GM21360 (cell line): ENCODE measurements around the gene POLR2H.

ENCODE experiments used
- ATAC-seq: cut with Tn5 transposase; IDR thresholded peaks from one replicate; pipeline ENCODE4 v1.9.1; 2021; ENCODE audit warnings: mild to moderate bottlenecking, moderate library complexity; ENCODE audit not compliant: unreplicated experiment

POLR2H gene

DNA sequence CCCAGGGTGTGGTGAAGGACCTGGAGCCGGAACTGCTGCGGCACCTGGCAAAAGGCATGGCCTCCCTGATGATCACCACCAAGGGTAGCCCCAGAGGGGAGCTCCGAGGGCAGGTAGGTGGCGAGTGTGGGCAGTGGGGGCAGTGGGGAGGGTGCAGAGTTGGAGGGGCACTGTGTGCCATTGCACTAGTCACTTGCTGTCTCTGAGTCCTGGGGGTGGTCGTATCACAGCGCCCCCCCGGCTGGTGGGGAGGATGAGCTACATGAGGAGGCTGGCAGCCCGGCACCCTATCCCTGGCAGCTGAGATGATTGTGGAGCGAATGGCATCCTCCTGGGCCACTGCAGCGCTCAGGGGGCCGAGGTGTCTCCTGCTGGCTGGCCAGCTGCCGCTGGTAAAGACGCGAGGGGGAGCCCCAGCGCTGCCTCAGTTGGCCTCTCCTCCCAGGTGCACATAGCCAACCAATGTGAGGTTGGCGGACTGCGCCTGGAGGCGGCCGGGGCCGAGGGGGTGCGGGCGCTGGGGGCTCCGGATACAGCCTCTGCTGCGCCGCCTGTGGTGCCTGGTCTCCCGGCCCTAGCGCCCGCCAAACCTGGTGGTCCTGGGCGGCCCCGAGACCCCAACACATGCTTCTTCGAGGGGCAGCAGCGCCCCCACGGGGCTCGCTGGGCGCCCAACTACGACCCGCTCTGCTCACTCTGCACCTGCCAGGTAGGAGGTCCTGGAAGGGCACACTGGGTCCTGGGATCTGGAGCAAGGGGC, 24.7 kb downstream of the POLR2H start:
- ATAC-seq, result no peak

DNA sequence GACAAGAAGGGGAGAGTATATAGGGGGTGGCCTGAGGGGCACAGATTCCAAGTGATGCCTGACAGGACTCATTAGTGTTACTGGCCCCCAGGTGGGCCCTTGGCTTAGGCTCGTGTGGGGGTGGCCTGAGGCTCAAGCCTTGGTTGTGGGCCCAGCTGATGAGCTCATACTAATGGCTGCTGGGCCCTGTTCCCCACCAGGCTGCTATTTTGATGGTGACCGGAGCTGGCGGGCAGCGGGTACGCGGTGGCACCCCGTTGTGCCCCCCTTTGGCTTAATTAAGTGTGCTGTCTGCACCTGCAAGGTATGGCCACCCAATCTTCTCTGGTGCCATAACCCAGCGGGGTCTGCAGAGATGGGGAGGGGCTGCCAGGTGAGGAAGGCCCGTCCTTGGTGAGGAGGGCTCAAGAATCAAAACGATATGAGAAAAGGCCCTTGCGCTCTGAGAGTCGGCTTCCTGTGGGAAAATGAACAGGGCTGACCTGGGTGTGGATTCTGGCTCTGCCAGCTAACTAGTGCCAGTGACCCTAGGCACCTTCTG, 25.7 kb downstream of the POLR2H start:
- no peak for ATAC-seq

DNA sequence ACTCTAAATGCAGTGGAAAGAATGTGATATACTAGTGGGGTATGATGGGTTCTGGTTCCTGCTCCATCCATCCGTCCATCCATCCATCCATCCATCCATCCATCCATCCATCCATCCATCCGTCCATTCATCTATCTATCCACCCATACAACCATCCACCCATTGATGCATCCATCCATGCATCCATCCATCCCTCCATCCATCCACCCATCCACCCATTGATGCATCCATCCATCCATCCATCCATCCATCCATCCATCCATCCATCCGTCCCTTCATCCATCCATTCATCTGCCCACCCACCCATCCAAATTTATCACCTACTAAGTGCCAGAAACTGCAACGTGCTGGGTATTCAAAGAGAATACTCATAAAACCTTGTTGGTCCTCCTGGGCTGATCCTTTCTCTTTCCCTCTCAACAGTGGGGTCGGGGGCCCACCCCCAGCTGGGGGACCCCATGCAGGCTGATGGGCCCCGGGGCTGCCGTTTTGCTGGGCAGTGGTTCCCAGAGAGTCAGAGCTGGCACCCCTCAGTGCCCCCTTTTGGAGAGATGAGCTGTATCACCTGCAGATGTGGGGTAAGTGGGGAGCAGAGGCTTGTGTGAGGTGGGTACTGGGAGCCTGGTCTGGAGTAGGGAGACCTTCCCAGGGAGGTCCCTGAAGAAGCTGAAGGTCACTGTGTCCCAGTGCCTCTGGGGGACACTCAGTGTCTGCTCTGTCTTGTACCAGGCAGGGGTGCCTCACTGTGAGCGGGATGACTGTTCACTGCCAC, 26.8 kb downstream of the POLR2H start:
- no peak for ATAC-seq

DNA sequence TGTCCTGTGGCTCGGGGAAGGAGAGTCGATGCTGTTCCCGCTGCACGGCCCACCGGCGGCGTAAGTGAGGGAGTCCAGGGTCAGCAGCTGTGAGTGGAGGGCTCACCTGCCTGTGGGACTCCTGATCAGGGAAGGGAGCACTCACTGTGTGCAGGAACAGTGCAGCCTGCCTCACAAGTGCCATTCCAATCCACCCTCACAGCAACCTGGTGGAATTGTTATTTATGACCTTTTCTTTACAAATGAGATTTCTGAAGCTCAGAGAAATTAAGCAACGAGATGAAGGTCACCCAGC, 27.4 kb downstream of the POLR2H start:
- ATAC-seq, result no peak

DNA sequence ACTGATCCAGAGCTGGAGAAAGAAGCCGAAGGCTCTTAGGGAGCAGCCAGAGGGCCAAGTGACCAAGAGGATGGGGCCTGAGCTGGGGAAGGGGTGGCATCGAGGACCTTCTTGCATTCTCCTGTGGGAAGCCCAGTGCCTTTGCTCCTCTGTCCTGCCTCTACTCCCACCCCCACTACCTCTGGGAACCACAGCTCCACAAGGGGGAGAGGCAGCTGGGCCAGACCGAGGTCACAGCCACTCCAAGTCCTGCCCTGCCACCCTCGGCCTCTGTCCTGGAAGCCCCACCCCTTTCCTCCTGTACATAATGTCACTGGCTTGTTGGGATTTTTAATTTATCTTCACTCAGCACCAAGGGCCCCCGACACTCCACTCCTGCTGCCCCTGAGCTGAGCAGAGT, 27.9 kb downstream of the POLR2H start:
- no peak for ATAC-seq

DNA sequence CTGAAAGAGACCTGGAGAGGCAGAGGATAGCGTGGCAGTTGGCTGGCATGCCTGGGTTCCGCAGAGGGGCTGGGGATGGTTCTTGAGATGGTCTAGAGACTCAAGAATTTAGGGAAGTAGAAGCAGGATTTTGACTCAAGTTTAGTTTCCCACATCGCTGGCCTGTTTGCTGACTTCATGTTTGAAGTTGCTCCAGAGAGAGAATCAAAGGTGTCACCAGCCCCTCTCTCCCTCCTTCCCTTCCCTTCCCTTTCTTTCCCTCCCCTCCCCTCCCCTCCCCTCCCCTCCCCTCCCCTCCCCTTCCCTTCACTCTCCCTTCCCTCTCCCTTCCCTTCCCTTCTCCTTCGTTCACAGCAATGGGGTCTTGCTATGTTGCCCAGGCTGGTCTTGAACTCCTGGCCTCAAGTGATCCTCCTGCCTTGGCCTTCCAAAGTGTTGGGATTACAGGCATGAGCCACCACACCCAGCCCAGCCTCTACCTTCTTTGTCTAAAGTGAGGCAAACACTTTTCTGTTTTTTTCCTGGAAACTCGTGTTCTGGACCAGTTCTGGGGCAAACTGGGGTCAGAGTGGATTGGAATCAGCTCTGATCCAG, 28.5 kb downstream of the POLR2H start:
- no peak for ATAC-seq

DNA sequence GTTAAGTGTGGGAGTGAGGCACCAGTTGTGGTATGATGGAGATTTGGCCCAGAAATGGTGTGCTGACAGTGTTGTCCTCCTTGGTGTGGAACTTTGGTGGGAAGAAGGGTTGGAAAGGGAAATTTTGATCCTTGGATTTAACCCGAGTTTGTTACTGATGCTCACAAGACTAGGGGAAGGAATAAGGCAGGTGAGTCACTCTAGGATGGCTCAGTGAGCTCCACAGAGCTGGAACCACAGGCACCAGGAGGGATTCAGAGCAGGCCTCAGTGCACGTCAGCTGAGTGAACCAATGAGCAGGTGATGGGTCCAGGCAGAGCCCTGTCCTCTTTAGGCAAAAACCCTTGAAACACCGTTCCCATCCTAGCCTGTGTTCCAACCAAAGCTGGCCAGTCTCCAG, 29.8 kb downstream of the POLR2H start:
- ATAC-seq, result no peak

DNA sequence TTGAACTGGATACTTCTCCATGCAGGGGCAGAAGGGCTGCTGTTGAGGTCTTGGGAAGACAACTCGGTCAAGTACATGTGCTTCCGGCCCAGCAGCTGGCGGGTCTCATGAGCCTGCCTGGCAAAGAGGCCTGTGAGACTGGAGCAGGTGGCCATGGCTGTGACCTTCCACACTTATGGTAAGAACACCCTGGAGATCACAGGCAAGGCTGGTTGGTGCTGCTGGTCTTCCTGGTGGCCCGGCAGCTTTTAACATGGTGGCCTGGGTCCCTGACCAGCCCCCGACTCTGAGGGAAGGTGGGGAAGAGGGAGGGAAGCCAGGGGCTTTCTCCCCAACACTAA, 33.8 kb downstream of the POLR2H start:
- no peak for ATAC-seq

DNA sequence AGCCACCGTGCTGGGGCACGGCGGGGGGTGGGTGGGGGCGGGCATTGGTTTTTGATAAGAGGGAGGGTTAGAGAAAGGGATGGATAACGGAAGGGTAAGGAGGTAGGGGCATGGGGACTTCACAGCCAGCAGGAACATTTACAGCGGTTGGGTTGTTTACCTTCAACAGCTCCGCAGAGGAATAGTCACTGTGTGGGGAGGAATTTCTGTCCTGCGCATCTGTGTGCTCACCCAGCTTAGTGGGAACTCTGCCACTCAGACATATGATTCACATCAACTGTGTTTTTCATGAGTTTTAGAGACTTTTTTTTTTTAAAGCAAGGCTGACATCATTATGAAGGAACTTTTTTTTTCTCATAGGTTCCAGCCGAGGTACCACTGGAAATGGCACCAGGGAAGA, 37.9 kb downstream of the POLR2H start:
- ATAC-seq, result no peak

DNA sequence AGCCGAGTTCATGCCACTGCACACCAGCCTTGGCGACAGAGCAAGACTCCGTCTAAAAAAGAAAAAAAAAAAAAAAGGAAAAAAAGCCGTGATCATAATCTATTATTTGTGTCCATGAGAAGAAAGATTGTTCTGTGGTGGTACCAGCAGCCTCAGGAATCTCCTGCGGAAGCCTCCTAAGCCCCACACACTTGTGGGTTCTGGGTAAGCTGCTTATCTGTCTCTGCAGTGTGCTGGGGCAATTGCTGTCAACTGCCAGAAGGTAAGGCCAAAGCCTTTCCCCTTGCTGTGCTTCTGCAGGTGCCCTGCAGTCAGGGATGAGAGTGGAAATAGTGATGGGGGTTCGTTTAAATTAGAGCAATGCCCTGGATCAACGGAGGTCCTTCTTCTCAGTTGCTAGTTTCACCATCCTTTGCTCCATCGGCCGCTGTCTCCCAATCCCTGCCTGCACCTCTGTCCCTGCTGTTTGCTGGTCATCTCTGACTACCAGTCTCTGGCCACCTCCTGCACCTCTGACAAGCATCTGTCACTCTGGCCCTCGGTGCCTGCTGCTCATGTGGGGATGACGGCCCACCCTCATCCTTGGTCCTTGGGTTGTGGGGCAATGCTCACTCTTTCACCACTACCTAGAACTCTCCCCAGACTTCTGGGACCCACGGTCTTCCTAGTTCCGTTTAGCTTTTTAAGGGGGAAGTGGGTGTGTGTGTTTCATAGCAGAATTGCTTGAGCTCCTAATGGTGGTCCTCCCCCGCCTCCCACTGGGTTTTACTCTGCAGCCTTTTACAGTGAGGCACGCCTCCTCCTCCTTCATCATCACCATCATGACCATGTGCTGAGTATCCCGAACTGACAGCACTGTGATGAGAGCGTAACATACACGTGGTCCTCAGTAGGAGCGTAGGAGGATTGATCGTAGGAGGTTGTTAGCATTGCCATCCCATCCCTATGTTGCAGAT, 43.8 kb downstream of the POLR2H start:
- no peak for ATAC-seq

DNA sequence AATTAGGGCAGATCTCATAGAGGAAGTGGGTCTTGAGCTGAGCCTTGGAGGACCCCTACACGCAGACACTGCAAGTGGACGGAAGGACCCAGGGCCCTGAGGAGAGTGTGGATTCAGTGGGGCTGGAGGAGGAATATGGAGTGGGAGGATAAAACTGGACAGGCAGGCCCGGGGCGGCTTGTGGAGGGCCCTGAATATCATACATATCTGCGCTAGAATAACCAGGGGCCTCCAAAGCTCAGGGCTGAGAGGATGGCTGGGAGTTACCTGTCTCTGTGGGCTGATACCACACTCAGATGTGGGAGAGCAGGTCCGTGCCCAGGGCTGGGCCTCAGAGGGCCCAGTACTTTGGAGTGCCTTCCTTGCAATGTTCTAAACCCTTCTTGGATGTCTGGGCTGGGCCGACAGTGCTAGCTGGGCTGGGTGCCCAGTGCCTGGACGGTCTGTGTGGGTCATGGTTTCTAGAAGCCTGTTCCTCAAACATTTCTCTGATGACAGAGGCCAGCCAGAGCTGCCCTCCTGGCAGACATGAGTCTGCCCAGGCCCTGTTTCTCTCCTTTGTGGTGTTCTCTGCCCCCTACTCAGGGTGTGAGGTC, 47.9 kb downstream of the POLR2H start:
- ATAC-seq, result no peak

DNA sequence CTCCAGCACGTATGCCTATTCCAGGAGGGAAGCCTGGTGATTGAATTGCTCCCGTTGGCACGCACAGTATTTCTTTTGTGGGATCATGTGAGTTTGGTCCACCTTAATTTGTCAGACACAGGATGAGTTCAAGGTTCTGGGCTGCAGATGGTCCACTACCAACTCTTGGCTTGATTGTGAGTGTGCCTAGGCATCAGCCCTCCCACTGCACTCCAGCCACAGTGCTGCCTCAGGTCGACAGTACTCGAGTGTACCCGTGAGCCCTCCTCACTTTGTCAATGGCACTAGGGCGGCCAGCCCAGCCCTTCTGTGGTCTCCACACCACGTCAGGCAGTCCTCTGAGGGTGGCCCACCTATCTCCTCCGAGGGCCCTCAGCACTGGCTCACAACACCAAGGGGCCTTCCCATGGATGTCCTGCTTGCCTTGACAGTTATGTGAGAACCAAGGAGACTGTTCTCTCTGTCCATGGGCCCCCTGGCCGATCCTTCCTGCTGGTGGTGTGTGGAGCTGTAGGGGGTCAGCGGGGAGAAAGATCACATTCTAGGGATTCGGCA, 48.5 kb downstream of the POLR2H start:
- no peak for ATAC-seq

DNA sequence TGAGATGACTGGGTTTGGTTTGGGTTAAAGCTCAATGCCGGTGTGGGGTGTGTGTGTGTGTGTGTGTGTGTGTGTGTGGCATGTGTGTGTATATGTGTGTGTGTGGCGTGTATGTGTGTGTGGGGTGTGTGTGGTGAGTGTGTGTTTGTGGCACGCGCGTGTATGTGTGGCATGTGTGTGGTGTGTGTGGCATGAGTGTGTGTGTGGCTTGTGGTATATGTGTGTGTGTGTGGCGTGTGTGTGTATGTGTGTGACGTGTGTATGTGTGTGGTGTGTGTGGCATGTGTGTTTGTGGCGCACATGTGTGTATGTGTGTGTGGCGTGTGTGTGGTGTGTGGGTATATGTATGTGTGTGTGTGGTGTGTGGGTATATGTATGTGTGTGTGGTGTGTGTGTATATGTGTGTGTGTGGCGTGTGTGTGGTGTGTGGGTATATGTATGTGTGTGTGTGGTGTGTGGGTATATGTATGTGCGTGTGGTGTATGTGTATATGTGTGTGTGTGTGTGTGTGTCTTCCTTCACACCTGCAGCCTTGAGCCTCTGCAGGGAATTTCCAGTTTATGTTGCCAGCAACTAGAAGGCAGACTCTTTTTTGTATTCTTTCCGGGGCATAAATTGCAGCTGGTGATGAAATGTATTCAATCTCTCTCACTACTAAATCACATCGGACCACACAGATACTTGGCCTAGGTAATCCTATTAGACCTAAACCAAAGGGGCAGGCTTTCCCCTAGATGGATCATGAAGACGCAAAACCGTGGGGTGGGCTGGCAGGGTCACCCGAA, 53.1 kb downstream of the POLR2H start:
- no peak for ATAC-seq

DNA sequence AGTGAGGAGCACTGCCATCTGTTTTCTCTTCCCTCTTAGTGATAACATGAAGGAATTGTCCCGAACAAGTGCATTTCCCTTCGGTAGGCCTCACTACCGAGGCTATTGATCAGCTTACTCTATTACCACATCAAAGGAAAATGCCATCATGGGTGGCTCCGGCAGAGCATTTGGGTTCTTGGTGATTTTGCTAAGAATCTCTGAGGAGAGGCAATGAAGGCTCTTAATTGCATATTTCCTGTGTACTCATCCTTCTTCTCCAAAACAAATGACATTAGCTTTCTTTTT, 53.6 kb downstream of the POLR2H start:
- no peak for ATAC-seq

DNA sequence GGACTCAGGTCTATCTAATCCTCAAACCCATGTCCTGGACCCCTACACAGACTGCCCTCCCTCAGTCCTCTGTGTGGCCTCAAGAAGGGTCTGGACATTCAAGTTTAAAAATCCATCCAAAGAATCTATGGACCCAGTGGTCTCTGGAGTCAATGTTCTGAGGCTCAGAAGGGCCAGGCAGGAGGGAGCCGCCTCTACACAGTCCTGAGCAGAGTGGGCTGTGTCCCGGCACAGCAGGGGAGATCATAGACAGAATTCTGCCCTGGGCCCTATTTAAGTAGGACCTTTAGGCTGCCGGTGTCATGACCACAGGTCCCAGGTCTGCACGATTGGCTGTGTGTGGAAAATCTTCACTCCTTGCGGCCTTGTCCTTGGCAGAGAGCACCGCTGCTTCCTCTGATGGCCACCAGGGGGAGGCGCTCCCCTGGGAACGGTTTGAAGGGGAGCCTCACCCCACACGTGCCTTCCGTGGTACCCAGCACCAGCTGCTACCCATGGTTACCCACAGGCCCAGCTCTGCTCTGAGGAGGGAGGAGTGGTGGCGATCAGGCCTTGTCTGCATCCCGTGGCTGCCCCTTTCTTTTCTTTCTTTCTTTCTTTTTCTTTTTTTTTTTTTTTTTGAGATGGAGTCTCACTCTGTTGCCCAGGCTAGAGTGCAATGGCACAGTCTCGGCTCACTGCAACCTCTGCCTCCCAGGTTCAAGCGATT, 56.3 kb downstream of the POLR2H start:
- ATAC-seq, result no peak
